ENCODE data around the gene PDE2A. TPM values are rescaled to one million over a fixed set of nuclear protein-coding genes. Genes with fewer than 3 reads are reported as not detected.
A peak's percentile ranks its signal among the peaks of the same experiment; 100 is the strongest.

PDE2A gene
- total RNA-seq, 1 experiment from 2014 or later = 9.6 TPM

- H3K9me2 ChIP-seq (ENCODE audit: insufficient read depth) = no peaks in the 10 kb centered on the region
- ChIA-PET POLR2A (ENCODE audit: unreplicated experiment) (interaction anchor here (0.6 kb wide), 1 partner anchor 81 kb away, joined by 4 read pairs; no protein-coding TSS in a partner anchor), CTCF (interaction anchor here (1.6 kb wide), 1 partner anchor 72 kb away, joined by 5 read pairs; the partner anchor contains the start of gene STARD10)
- peak overlapping the region; percentile 45 for H3K27ac ChIP-seq
- H3K79me2 ChIP-seq (ENCODE audit: low read depth) = peaks cover 61% of the 10 kb centered on the region
- peak in 1 of 2 experiments; percentile 38 for DNase-seq
- intact Hi-C loops (cut with micrococcal nuclease; ENCODE audit: unreplicated experiment) = loop anchor here (1.0 kb wide), 1 partner anchor 73 kb away; the partner anchor contains the start of gene STARD10
- H2AFZ ChIP-seq = peak overlapping the region; percentile 76
- peaks cover 15% of the 10 kb centered on the region for H3K4me1 ChIP-seq (replicated peaks; ENCODE audit: insufficient read depth)
- H3K36me3 ChIP-seq (ENCODE audit: low read depth) = no peaks in the 10 kb centered on the region
- peak overlapping the region; percentile 59 for H3K4me3 ChIP-seq
- H3K9me3 ChIP-seq (ENCODE audit: insufficient read depth, low read depth) = no peaks in the 10 kb centered on the region
- TSS peak; percentile 62 for BruUV-seq (replicated peaks)
- peak overlapping the region; percentile 85 for H3K4me2 ChIP-seq
- TF ChIP-seq CTCF (conservative IDR thresholded peaks at IDR 0.05) (no peak), EZH2 (IDR thresholded peaks at IDR 0.05; ENCODE audit: low read depth) (no peak)
- H3F3A ChIP-seq (ENCODE audit: insufficient read depth, low read depth) = no peaks in the 10 kb centered on the region; the same call in 1 of the 2 replicates
- no peaks in the 10 kb centered on the region for H3K27me3 ChIP-seq (ENCODE audit: insufficient read depth, low read depth)
- peaks cover 11% of the 10 kb centered on the region for H4K20me1 ChIP-seq (ENCODE audit: insufficient read depth)
Observed at GRCh38 chr11:72721689-72722049, 47.4 kb upstream of the PDE2A start.

GRCh38 chr11:72721276-72721675 lies 47.1 kb upstream of the PDE2A start:
- TF ChIP-seq EZH2 (IDR thresholded peaks at IDR 0.05; ENCODE audit: low read depth) = no peak
- no peak for TF ChIP-seq CTCF (conservative IDR thresholded peaks at IDR 0.05)
- Histone ChIP-seq H3K4me3 (peak overlapping the region; percentile 59; the same call in 1 of the 2 replicates), H4K20me1 (ENCODE audit: insufficient read depth) (peaks cover 15% of the 10 kb centered on the region), H3K27ac (no peak overlapping the region), H3K4me2 (peak overlapping the region; percentile 85), H3K4me1 (replicated peaks; ENCODE audit: insufficient read depth) (peaks cover 15% of the 10 kb centered on the region), H3K36me3 (ENCODE audit: low read depth) (no peaks in the 10 kb centered on the region), H3K9me2 (ENCODE audit: insufficient read depth) (no peaks in the 10 kb centered on the region), H3F3A (ENCODE audit: insufficient read depth, low read depth) (no peaks in the 10 kb centered on the region; the same call in 1 of the 2 replicates), H3K9me3 (ENCODE audit: insufficient read depth, low read depth) (no peaks in the 10 kb centered on the region), H3K27me3 (ENCODE audit: insufficient read depth, low read depth) (no peaks in the 10 kb centered on the region), H2AFZ (no peak overlapping the region), H3K79me2 (ENCODE audit: low read depth) (peaks cover 61% of the 10 kb centered on the region)
- ChIA-PET CTCF (interaction anchor here (0.5 kb wide), 1 partner anchor 19 kb away, joined by 8 read pairs; no protein-coding TSS in a partner anchor), POLR2A (ENCODE audit: unreplicated experiment) (no interaction called here)
- BruUV-seq (replicated peaks) = no TSS peak
- intact Hi-C loops (cut with micrococcal nuclease; ENCODE audit: unreplicated experiment) = no loop called here
- no peak for DNase-seq

GRCh38 chr11:72720784-72721183 lies 46.6 kb upstream of the PDE2A start:
- Histone ChIP-seq H3K27ac (no peak overlapping the region), H3K27me3 (ENCODE audit: insufficient read depth, low read depth) (no peaks in the 10 kb centered on the region), H3K36me3 (ENCODE audit: low read depth) (no peaks in the 10 kb centered on the region), H2AFZ (no peak overlapping the region), H3K4me2 (peak overlapping the region; percentile 85), H3K4me3 (peak overlapping the region; percentile 59; the same call in 1 of the 2 replicates), H3K9me2 (ENCODE audit: insufficient read depth) (no peaks in the 10 kb centered on the region), H3F3A (ENCODE audit: insufficient read depth, low read depth) (no peaks in the 10 kb centered on the region; the same call in 1 of the 2 replicates), H4K20me1 (ENCODE audit: insufficient read depth) (peaks cover 18% of the 10 kb centered on the region), H3K4me1 (replicated peaks; ENCODE audit: insufficient read depth) (peaks cover 15% of the 10 kb centered on the region), H3K79me2 (ENCODE audit: low read depth) (peaks cover 61% of the 10 kb centered on the region), H3K9me3 (ENCODE audit: insufficient read depth, low read depth) (no peaks in the 10 kb centered on the region)
- CTCF ChIA-PET = interaction anchor here (0.5 kb wide), 1 partner anchor 18 kb away, joined by 8 read pairs; no protein-coding TSS in a partner anchor
- DNase-seq = no peak
- no TSS peak for BruUV-seq (replicated peaks)
- intact Hi-C loops (cut with micrococcal nuclease; ENCODE audit: unreplicated experiment) = no loop called here
- TF ChIP-seq EZH2 (IDR thresholded peaks at IDR 0.05; ENCODE audit: low read depth) = no peak
- POLR2A ChIA-PET (ENCODE audit: unreplicated experiment) = no interaction called here

All from PC-9 (cell line).